HG03139 (cell line): ENCODE data around the gene PRMT9.
A peak's percentile ranks its signal among the peaks of the same experiment; 100 is the strongest.

ENCODE experiments used
- ATAC-seq: cut with Tn5 transposase; IDR thresholded peaks from one replicate; pipeline ENCODE4 v1.9.1; 2021; ENCODE audit not compliant: unreplicated experiment

Gene PRMT9

DNA sequence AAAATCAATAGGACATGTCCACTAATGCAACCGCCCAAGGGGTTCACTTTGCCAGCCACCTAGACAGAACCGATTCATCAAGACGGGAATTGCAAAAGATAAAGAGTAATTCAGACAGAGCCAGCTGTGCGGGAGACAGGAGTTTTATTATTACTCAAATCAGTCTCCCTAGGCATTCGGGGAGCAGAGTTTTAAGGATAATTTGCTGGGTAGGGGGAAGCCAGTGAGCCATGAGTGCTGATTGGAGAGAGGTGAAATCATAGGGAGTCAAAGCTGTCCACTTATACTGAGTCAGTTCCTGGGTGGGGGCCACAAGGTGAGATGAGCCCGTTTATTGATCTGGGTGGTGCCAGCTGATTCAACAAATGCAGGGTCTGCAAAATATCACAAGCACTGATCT is 58.2 kb downstream of the PRMT9 start:
- no peak for ATAC-seq

GRCh38 chr4:147620315-147620714 is 63.6 kb downstream of the PRMT9 start:
- ATAC-seq = no peak

DNA sequence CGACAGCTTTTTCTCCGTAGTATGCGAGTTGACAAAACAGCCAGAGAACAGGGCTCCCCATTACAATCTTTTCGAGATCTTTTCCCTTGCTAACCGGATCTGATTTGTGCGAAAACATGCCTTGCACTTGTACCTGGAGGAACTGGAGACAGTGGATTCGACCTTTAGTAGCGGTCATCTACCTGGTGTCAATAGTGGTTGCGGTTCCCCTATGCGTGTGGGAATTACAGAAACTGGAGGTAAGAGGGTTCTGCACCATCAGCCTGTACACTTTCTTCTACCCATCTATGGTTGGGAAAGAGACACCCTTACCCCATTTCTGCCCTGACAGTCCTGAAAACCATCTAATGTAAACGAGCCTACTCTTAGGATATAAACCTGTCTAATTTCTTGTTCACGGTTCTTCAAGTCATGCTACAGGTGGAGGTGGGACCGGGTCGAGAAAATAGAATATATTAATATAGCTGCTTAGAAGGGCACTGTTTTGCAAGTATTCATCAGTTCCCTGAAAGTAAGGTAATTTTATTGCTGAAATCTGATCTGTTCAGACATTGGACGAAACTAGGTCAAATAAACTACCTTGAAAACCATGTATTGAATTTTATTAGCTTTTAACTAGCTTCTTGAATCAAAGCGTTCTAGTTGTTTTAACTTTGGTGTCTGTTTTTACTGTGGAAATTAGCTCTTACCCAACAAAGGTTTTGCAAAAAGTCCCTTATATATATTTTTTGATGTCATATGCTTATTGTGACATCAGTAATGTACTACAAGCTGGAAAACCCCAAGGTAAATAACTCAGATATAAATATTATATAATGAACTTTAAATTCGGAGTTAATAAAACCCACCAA is 65.9 kb downstream of the PRMT9 start:
- peak; percentile 12 for ATAC-seq

DNA sequence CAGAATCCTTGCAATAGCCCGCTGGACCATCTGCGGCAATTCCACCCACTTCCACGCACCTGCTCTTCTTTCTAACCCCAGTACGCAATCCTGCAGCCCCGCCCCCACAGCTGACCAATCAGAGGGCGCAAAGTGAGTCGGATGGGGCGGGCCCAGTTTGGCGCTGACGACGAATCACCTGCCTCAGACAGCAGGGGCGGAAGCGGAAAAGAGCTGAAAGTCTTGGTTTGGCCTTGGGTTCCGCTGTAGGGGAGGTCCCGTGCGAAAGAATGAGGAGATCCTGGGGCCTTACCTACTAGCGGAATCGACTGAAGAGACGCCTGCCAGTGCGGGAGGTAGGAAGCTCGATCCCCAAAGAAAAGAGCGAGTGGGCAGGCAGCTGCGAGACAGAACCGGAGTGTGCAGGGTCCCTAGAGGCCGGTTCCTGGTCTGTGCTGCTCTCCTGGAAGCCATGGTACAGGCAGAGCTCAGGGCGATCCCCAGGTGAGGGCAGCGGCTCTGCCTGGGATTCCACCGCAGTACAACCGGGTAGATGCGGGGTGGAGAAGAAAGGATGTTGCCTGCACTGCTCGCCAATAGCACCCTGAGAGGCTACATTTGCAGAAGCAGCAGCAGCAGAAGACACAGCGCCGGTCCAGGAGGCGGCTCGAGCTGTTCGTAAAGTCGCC is 66.7 kb downstream of the PRMT9 start, which contains the start of gene TMEM184C:
Gene TMEM184C (plus strand): TSS at position 225 of the 668 bp plus-strand sequence. CDS start 560 bp downstream, outside the sequence.
- peak; percentile 100 for ATAC-seq

GRCh38 chr4:147616849-147617172 is 67.2 kb downstream of the PRMT9 start:
- ATAC-seq = peak; percentile 14

GRCh38 chr4:147610686-147611085 is 73.3 kb downstream of the PRMT9 start:
- no peak for ATAC-seq

DNA sequence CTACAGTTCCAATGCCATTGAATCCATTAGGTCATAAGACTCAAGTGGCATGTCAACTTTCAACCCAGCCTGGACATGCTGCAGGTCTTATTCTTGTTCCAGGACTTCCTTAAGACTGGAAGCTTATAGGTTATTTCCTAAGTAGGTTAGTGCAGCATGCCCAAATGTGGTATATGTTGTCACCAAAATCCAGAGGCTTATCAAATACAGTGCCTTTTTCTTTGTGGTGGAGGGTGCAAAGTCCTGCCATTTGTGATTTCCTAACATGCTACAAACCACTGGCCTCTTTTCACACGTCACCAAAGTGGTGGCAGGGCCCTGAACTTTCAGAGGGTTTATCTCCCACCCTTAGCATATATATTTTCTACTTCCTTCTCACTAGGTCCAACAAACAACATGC is 76.5 kb downstream of the PRMT9 start:
- no peak for ATAC-seq

DNA sequence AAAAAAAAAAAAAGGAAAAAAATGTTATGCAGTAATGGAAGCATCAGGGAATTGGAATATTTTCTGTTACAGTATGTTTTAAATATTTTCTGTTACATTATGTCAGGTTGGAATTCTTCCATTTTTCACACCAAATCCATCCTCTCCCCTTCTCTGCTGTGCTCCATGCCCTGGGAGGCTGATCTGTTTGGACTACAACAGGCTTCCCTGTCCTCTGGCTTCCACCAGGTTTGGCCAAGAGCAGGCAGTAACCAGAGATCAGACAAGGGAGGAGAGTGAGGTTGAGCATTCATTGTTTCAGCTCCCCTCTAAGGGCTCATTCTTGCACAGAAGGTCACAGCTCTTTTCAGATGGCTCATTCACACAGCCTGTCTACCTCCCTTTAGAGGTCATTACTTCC is 78.5 kb downstream of the PRMT9 start:
- ATAC-seq = no peak

DNA sequence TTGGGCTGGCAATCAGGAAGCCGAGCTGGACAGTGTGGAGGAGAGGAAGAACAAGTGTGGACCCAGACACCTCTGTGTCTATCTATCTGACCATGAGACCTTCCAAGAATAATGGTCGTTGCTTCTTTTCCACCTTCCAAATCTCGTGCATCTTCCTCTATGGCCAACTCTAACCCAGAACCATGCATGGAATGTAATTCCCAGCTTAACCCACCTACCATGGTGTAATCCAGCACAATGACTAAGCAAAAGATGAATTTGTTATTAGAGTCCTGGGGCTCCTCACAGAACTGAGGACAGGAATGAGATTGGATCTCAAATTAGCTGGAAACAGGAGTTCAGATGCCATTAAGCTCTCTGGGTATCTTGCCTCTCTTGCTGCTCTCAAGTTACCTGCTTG is 84.2 kb downstream of the PRMT9 start:
- no peak for ATAC-seq

DNA sequence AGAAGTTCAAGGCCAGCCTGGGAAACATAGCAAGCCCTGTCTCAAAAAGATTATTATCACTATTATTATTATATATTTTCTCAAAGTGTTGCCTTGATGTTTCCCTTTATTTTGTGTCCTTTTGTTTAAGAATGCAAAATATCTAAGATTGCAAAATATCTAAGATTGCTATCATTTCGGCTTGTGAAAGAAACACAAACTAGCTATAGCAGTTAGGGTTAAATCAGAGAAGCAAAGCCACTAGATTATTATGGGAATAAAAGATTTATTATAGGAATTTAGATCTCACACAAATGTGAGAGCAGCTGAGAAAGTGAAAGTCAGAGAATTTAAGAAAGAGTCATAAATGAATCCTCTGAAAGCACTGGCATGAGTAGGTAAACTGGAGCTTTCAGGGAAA is 84.8 kb downstream of the PRMT9 start:
- ATAC-seq = no peak

DNA sequence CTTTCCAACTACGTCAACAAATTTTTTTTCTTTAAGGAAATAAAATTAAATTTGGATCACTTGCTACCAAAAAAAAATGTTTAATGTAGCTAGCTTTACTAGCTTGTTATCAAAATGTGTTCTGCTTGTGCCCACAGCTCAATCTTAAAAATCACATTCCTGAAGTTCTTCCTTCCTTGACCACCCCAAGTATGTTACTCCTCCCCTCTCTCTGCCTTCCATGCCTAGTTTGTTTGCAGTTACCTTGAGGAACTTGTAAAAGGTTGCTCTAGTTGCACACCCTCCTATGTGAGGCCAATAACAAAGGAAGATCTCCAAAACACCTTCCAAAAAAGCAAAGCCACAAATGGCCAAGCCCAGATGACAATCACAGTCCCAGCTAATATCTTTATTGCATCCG is 86.4 kb downstream of the PRMT9 start:
- ATAC-seq = no peak

GRCh38 chr4:147596981-147597380 is 87.0 kb downstream of the PRMT9 start:
- ATAC-seq = no peak

- no peak for ATAC-seq
Measured at GRCh38 chr4:147596377-147596776, 87.6 kb downstream of the PRMT9 start.

DNA sequence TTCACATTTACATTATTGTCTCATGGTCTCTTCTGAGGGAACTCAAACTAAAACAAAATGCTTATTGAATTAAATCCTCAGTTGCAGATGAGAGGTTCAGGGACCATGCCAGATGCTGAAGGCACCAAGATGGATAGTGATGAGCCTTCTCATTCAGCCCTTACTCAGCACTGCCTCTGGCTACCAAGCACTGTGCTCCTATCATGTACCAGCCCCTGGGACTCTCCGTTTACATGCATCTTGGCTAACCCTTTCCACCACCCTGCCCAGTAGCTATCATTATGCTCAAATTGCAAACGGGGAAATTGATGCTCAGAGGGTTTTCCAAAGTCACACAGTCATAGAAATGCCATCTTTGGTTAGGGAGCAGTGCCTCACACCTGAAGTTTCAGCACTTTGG is 89.4 kb downstream of the PRMT9 start:
- no peak for ATAC-seq

- no peak for ATAC-seq
Measured at GRCh38 chr4:147594107-147594506, 89.9 kb downstream of the PRMT9 start.

GRCh38 chr4:147591106-147591505 is 92.9 kb downstream of the PRMT9 start:
- no peak for ATAC-seq

GRCh38 chr4:147590249-147590920 is 93.6 kb downstream of the PRMT9 start:
- ATAC-seq = peak; percentile 51

- ATAC-seq = no peak
Measured at GRCh38 chr4:147589586-147589985, 94.4 kb downstream of the PRMT9 start.
